A673 (cell line): ENCODE data around the gene POLA1. TPM values are rescaled to one million over a fixed set of nuclear protein-coding genes. Genes with fewer than 3 reads are reported as not detected.

Experiments used
- BruUV-seq: library from RNA; stranded (reverse); fragments of 400-500 nt; replicated peaks from 2 replicates; lab custom pipeline; 2021; lab: Mats Ljungman, UMichigan
- CTCF ChIA-PET: fragments of 300-600 bp; sonication (Branson Sonifier 250); formaldehyde crosslinking; loops from one replicate; lab custom pipeline; 2022; ENCODE audit warnings: antibody characterized with exemption; lab: Charles Lee
- POLR2A ChIA-PET: fragments of 300-600 bp; sonication (Branson Sonifier 250); formaldehyde crosslinking; loops from one replicate; lab custom pipeline; 2022; ENCODE audit warnings: antibody characterized with exemption; ENCODE audit not compliant: low non-redundant PET; lab: Charles Lee
- DNase-seq: peaks from one replicate; pipeline ENCODE4 v3.0.0-alpha.2; 2015; ENCODE audit warnings: low spot score
- H3K27ac ChIP-seq: fragments of 200-600 bp; sonication (generic); 2 replicates; pipeline ENCODE4 v1.5.1; 2016; ENCODE audit warnings: mixed run types, low read depth, mild to moderate bottlenecking, mixed read lengths, antibody characterized with exemption, low read length; ENCODE audit not compliant: poor library complexity, severe bottlenecking
- H3K27me3 ChIP-seq: fragments of 200-600 bp; sonication (generic); replicated peaks from 2 replicates; pipeline ENCODE4 v1.6.1; 2017; ENCODE audit warnings: mixed run types, low read depth, mild to moderate bottlenecking, mixed read lengths, antibody characterized with exemption, low read length; ENCODE audit not compliant: insufficient read depth, poor library complexity
- H3K36me3 ChIP-seq: fragments of 200-600 bp; sonication (generic); 2 replicates; pipeline ENCODE4 v1.6.1; 2016; ENCODE audit warnings: mixed run types, mild to moderate bottlenecking, mixed read lengths, antibody characterized with exemption, low read length; ENCODE audit not compliant: insufficient read depth, poor library complexity, severe bottlenecking
- H3K4me1 ChIP-seq: fragments of 200-600 bp; sonication (generic); 2 replicates; pipeline ENCODE4 v1.6.1; 2017; ENCODE audit warnings: mixed run types, mild to moderate bottlenecking, mixed read lengths, antibody characterized with exemption, low read length; ENCODE audit not compliant: insufficient read depth, poor library complexity, severe bottlenecking
- H3K4me3 ChIP-seq: fragments of 200-600 bp; sonication (generic); 2 replicates; pipeline ENCODE4 v1.5.1; 2016; ENCODE audit warnings: low read depth, mixed run types, mild to moderate bottlenecking, mixed read lengths, low read length; ENCODE audit not compliant: poor library complexity, severe bottlenecking
- H3K9me3 ChIP-seq: fragments of 200-600 bp; sonication (generic); 2 replicates; pipeline ENCODE4 v1.6.1; 2016; ENCODE audit warnings: mixed run types, low read depth, mild to moderate bottlenecking, mixed read lengths, antibody characterized with exemption, low read length; ENCODE audit not compliant: poor library complexity, severe bottlenecking
- CTCF ChIP-seq: fragments of 300-800, 200-600 bp; sonication (generic); conservative IDR thresholded peaks from 2 replicates; pipeline ENCODE4 v1.5.1; 2017; ENCODE audit warnings: low read depth, mild to moderate bottlenecking, antibody characterized with exemption, low read length, moderate library complexity, mixed read lengths
- EZH2 ChIP-seq: fragments of 200-600 bp; sonication (generic); IDR thresholded peaks from 2 replicates; pipeline ENCODE4 v1.6.1; 2017; ENCODE audit warnings: borderline replicate concordance, low read depth, mild to moderate bottlenecking, mixed read lengths, antibody characterized with exemption, low read length; ENCODE audit not compliant: poor library complexity, severe bottlenecking
- intact Hi-C: fragments of 100-400 bp; cut with micrococcal nuclease; formaldehyde crosslinking; loops from one replicate; pipeline ENCODE4 v1.10.0; 2022; ENCODE audit not compliant: unreplicated experiment
- total RNA-seq: library from RNA; stranded (reverse); gene quantifications from 2 replicates; pipeline ENCODE4 v1.2.3, GENCODE V29; 2021

Gene POLA1
- total RNA-seq, 1 experiment from 2014 or later = 44.9 TPM

GRCh38 chrX:24846550-24847150 is 152.9 kb downstream of the POLA1 start:
- intact Hi-C loops = no loop called here
- peak overlapping the region; percentile 32 for H3K27ac ChIP-seq
- H3K36me3 ChIP-seq = peaks cover 9% of the 10 kb centered on the region
- ChIA-PET CTCF (interaction anchor here (1.1 kb wide), 1 partner anchor 8 kb away, joined by 4 read pairs; no protein-coding TSS in a partner anchor), POLR2A (no interaction called here)
- DNase-seq = peak; percentile 59
- H3K4me1 ChIP-seq = peaks cover 27% of the 10 kb centered on the region
- BruUV-seq = no TSS peak
- no peaks in the 10 kb centered on the region for H3K27me3 ChIP-seq
- no peak for TF ChIP-seq EZH2
- no peak for TF ChIP-seq CTCF
- no peaks in the 10 kb centered on the region for H3K9me3 ChIP-seq
- no peak overlapping the region for H3K4me3 ChIP-seq

GRCh38 chrX:24851289-24851688 is 157.6 kb downstream of the POLA1 start:
- TF ChIP-seq CTCF (no peak), EZH2 (no peak)
- ChIA-PET POLR2A (no interaction called here), CTCF (interaction anchor here (1.9 kb wide), 1 partner anchor 13 kb away, joined by 6 read pairs; no protein-coding TSS in a partner anchor)
- peaks cover 3% of the 10 kb centered on the region for H3K27me3 ChIP-seq
- DNase-seq = no peak
- no peaks in the 10 kb centered on the region for H3K9me3 ChIP-seq
- intact Hi-C loops = no loop called here
- H3K4me3 ChIP-seq = no peak overlapping the region
- peaks cover 3% of the 10 kb centered on the region for H3K36me3 ChIP-seq
- no TSS peak for BruUV-seq
- H3K27ac ChIP-seq = no peak overlapping the region
- peaks cover 8% of the 10 kb centered on the region for H3K4me1 ChIP-seq

GRCh38 chrX:24851780-24852179 is 158.1 kb downstream of the POLA1 start:
- CTCF ChIA-PET = interaction anchor here (1.9 kb wide), 1 partner anchor 13 kb away, joined by 6 read pairs; no protein-coding TSS in a partner anchor
- no peaks in the 10 kb centered on the region for H3K9me3 ChIP-seq
- no peak overlapping the region for H3K27ac ChIP-seq
- peaks cover 4% of the 10 kb centered on the region for H3K27me3 ChIP-seq
- no peak for DNase-seq
- no TSS peak for BruUV-seq
- peaks cover 3% of the 10 kb centered on the region for H3K36me3 ChIP-seq
- peaks cover 3% of the 10 kb centered on the region for H3K4me1 ChIP-seq
- H3K4me3 ChIP-seq = no peak overlapping the region
- TF ChIP-seq EZH2 (no peak), CTCF (no peak)
- intact Hi-C loops = no loop called here
- POLR2A ChIA-PET = no interaction called here
